ENCODE measurements around the gene ECM2. TPM values are rescaled to one million over a fixed set of nuclear protein-coding genes. Genes with fewer than 3 reads are reported as not detected.

ECM2 gene
- total and polyA plus RNA-seq, 2 donors (not counting 1 experiment from before 2014, with no cell fraction given) = 6.8 to 17.2 TPM

- peak; percentile 88 to 96 for DNase-seq (ENCODE audit: low read depth in 2 of 2)
- Histone ChIP-seq H3K4me2 (ENCODE audit: extremely low read depth, insufficient read depth, low read length) (peak overlapping the region; percentile 54), H2AFZ (ENCODE audit: low read length) (no peak overlapping the region), H4K20me1 (ENCODE audit: control insufficient read depth, extremely low read depth, insufficient read depth, low read length) (no peaks in the 10 kb centered on the region), H3K4me1 (ENCODE audit: control insufficient read depth, extremely low read depth, insufficient read depth, low read length) (peaks cover 8% of the 10 kb centered on the region), H3K4me3 (replicated peaks in 1 of 4; ENCODE audit: control extremely low read depth in 1 of 4, insufficient read depth in 1 of 4, low read depth in 3 of 4, low read length in 4 of 4) (no peak overlapping the region), H3K79me2 (ENCODE audit: control insufficient read depth, insufficient read depth, low read length) (no peaks in the 10 kb centered on the region), H3K27ac (ENCODE audit: insufficient read depth, low read length) (no peak overlapping the region), H3K9me3 (ENCODE audit: control insufficient read depth, insufficient read depth, low read depth, low read length) (no peaks in the 10 kb centered on the region), H3K27me3 (ENCODE audit: control insufficient read depth, insufficient read depth, low read length) (no peaks in the 10 kb centered on the region), H3K9ac (ENCODE audit: insufficient read depth, low read length) (no peak overlapping the region), H3K36me3 (ENCODE audit: control insufficient read depth, insufficient read depth, low read length) (no peaks in the 10 kb centered on the region)
- TF ChIP-seq EZH2 (IDR thresholded peaks at IDR 0.05; ENCODE audit: low read length, missing control alignments) = no peak
- no peak for TF ChIP-seq CTCF (conservative IDR thresholded peaks at IDR 0.05 in 1 of 2, IDR thresholded peaks at IDR 0.05 in 1 of 2; ENCODE audit: low read depth in 1 of 2, low read length in 2 of 2)
Measured at GRCh38 chr9:92562461-92562967, 26.7 kb upstream of the ECM2 start.

- H2AFZ ChIP-seq (ENCODE audit: low read length) = no peak overlapping the region
- no peak overlapping the region for H3K27ac ChIP-seq (ENCODE audit: insufficient read depth, low read length)
- DNase-seq (ENCODE audit: low read depth in 2 of 2) = peak; percentile 68 to 85
- H3K36me3 ChIP-seq (ENCODE audit: control insufficient read depth, insufficient read depth, low read length) = no peaks in the 10 kb centered on the region
- no peak overlapping the region for H3K9ac ChIP-seq (ENCODE audit: insufficient read depth, low read length)
- H3K4me1 ChIP-seq (ENCODE audit: control insufficient read depth, extremely low read depth, insufficient read depth, low read length) = peaks cover 8% of the 10 kb centered on the region
- no peaks in the 10 kb centered on the region for H3K27me3 ChIP-seq (ENCODE audit: control insufficient read depth, insufficient read depth, low read length)
- no peaks in the 10 kb centered on the region for H3K79me2 ChIP-seq (ENCODE audit: control insufficient read depth, insufficient read depth, low read length)
- no peak for TF ChIP-seq CTCF (conservative IDR thresholded peaks at IDR 0.05 in 1 of 2, IDR thresholded peaks at IDR 0.05 in 1 of 2; ENCODE audit: low read depth in 1 of 2, low read length in 2 of 2)
- no peak for TF ChIP-seq EZH2 (IDR thresholded peaks at IDR 0.05; ENCODE audit: low read length, missing control alignments)
- no peaks in the 10 kb centered on the region for H4K20me1 ChIP-seq (ENCODE audit: control insufficient read depth, extremely low read depth, insufficient read depth, low read length)
- H3K4me2 ChIP-seq (ENCODE audit: extremely low read depth, insufficient read depth, low read length) = no peak overlapping the region
- no peaks in the 10 kb centered on the region for H3K9me3 ChIP-seq (ENCODE audit: control insufficient read depth, insufficient read depth, low read depth, low read length)
- H3K4me3 ChIP-seq (replicated peaks in 1 of 4; ENCODE audit: control extremely low read depth in 1 of 4, insufficient read depth in 1 of 4, low read depth in 3 of 4, low read length in 4 of 4) = no peak overlapping the region
Measured at GRCh38 chr9:92561374-92562330, 25.9 kb upstream of the ECM2 start.

GRCh38 chr9:92558612-92559374 lies 23.0 kb upstream of the ECM2 start:
- TF ChIP-seq CTCF (conservative IDR thresholded peaks at IDR 0.05 in 1 of 2, IDR thresholded peaks at IDR 0.05 in 1 of 2; ENCODE audit: low read depth in 1 of 2, low read length in 2 of 2) (no peak), EZH2 (IDR thresholded peaks at IDR 0.05; ENCODE audit: low read length, missing control alignments) (no peak)
- no peaks in the 10 kb centered on the region for H3K79me2 ChIP-seq (ENCODE audit: control insufficient read depth, insufficient read depth, low read length)
- no peak overlapping the region for H3K4me2 ChIP-seq (ENCODE audit: extremely low read depth, insufficient read depth, low read length)
- no peak overlapping the region for H3K4me3 ChIP-seq (replicated peaks in 1 of 4; ENCODE audit: control extremely low read depth in 1 of 4, insufficient read depth in 1 of 4, low read depth in 3 of 4, low read length in 4 of 4)
- no peaks in the 10 kb centered on the region for H3K36me3 ChIP-seq (ENCODE audit: control insufficient read depth, insufficient read depth, low read length)
- peaks cover 8% of the 10 kb centered on the region for H3K4me1 ChIP-seq (ENCODE audit: control insufficient read depth, extremely low read depth, insufficient read depth, low read length)
- no peak overlapping the region for H3K9ac ChIP-seq (ENCODE audit: insufficient read depth, low read length)
- H3K27ac ChIP-seq (ENCODE audit: insufficient read depth, low read length) = no peak overlapping the region
- no peak for DNase-seq (ENCODE audit: low read depth in 2 of 2)
- H3K27me3 ChIP-seq (ENCODE audit: control insufficient read depth, insufficient read depth, low read length) = no peaks in the 10 kb centered on the region
- H4K20me1 ChIP-seq (ENCODE audit: control insufficient read depth, extremely low read depth, insufficient read depth, low read length) = no peaks in the 10 kb centered on the region
- H3K9me3 ChIP-seq (ENCODE audit: control insufficient read depth, insufficient read depth, low read depth, low read length) = no peaks in the 10 kb centered on the region
- H2AFZ ChIP-seq (ENCODE audit: low read length) = no peak overlapping the region
